Right kidney (tissue), 9 donors: ENCODE measurements around the gene ACSL4.
"Not testable (repeated sequence)": the region's sequence is repeated elsewhere in the genome, so short reads cannot be mapped to it uniquely, and the experiment has no call there.

Experiments
- DNase-seq: peaks from one replicate; pipeline ENCODE4 v3.0.0-alpha.2; 2016
- long read RNA-seq, 8 donors: transcript quantifications; one replicate each; lab custom pipeline, GENCODE V29; 2026

The ACSL4 gene
- long read RNA-seq, donor 1, full-length matches to known transcripts = 2 of 2 reads
- long read RNA-seq, donor 1, partial matches to known transcripts = 0 of 2 reads
- long read RNA-seq, donor 1, other reads (novel, unspliced or antisense) = 0 of 2 reads
- long read RNA-seq, donor 2, full-length matches to known transcripts = 2 of 2 reads
- long read RNA-seq, donor 2, partial matches to known transcripts = 0 of 2 reads
- long read RNA-seq, donor 2, other reads (novel, unspliced or antisense) = 0 of 2 reads
- long read RNA-seq, donor 3, full-length matches to known transcripts = 2 of 2 reads
- long read RNA-seq, donor 3, partial matches to known transcripts = 0 of 2 reads
- long read RNA-seq, donor 3, other reads (novel, unspliced or antisense) = 0 of 2 reads
- long read RNA-seq, donor 4, full-length matches to known transcripts = 2 of 2 reads
- long read RNA-seq, donor 4, partial matches to known transcripts = 0 of 2 reads
- long read RNA-seq, donor 4, other reads (novel, unspliced or antisense) = 0 of 2 reads
- long read RNA-seq, donor 5, full-length matches to known transcripts = 2 of 2 reads
- long read RNA-seq, donor 5, partial matches to known transcripts = 0 of 2 reads
- long read RNA-seq, donor 5, other reads (novel, unspliced or antisense) = 0 of 2 reads
- long read RNA-seq, donor 6, full-length matches to known transcripts = 2 of 8 reads
- long read RNA-seq, donor 6, partial matches to known transcripts = 0 of 8 reads
- long read RNA-seq, donor 6, other reads (novel, unspliced or antisense) = 6 of 8 reads
- long read RNA-seq, donor 7, full-length matches to known transcripts = 3 of 25 reads
- long read RNA-seq, donor 7, partial matches to known transcripts = 22 of 25 reads
- long read RNA-seq, donor 7, other reads (novel, unspliced or antisense) = 0 of 25 reads
- long read RNA-seq, donor 8, full-length matches to known transcripts = 1 of 7 reads
- long read RNA-seq, donor 8, partial matches to known transcripts = 0 of 7 reads
- long read RNA-seq, donor 8, other reads (novel, unspliced or antisense) = 6 of 7 reads

GRCh38 chrX:109732807-109733612, at the start of gene ACSL4:
Gene ACSL4, minus strand, starts transcription at chrX:109733257. Its CDS starts 49,894 bp downstream, at chrX:109683363.
- peak; percentile 81 for DNase-seq

- no peak for DNase-seq
Observed at GRCh38 chrX:109777749-109778148, 44.7 kb upstream of the ACSL4 start.

- DNase-seq = no peak
Observed at GRCh38 chrX:109776986-109777385, 43.9 kb upstream of the ACSL4 start.

GRCh38 chrX:109776432-109776831, 43.4 kb upstream of the ACSL4 start:
- DNase-seq = no peak

- no peak for DNase-seq
Observed at GRCh38 chrX:109775386-109775785, 42.3 kb upstream of the ACSL4 start.

GRCh38 chrX:109774706-109775105, 41.6 kb upstream of the ACSL4 start:
- no peak for DNase-seq

GRCh38 chrX:109774136-109774535, 41.1 kb upstream of the ACSL4 start:
- DNase-seq = no peak

GRCh38 chrX:109773374-109773773, 40.3 kb upstream of the ACSL4 start:
- DNase-seq = no peak

GRCh38 chrX:109770780-109771179, 37.7 kb upstream of the ACSL4 start:
- no peak for DNase-seq

- no peak for DNase-seq
Observed at GRCh38 chrX:109760922-109761250, 27.8 kb upstream of the ACSL4 start.

- no peak for DNase-seq
Observed at GRCh38 chrX:109760209-109760921, 27.3 kb upstream of the ACSL4 start.

GRCh38 chrX:109753256-109753655, 20.2 kb upstream of the ACSL4 start:
- DNase-seq = no peak

- DNase-seq = no peak
Observed at GRCh38 chrX:109751698-109752097, 18.6 kb upstream of the ACSL4 start.

GRCh38 chrX:109749207-109749606, 16.1 kb upstream of the ACSL4 start:
- DNase-seq = no peak

GRCh38 chrX:109747681-109748080, 14.6 kb upstream of the ACSL4 start:
- no peak for DNase-seq

- DNase-seq = no peak
Observed at GRCh38 chrX:109742722-109743121, 9.7 kb upstream of the ACSL4 start.

GRCh38 chrX:109740896-109741295, 7.8 kb upstream of the ACSL4 start:
- DNase-seq = not testable (repeated sequence)

GRCh38 chrX:109740433-109740809, 7.4 kb upstream of the ACSL4 start:
- no peak for DNase-seq

- no peak for DNase-seq
Observed at GRCh38 chrX:109739625-109740432, 6.8 kb upstream of the ACSL4 start.

GRCh38 chrX:109735202-109735744, 2.2 kb upstream of the ACSL4 start:
- no peak for DNase-seq
